Measurements from ENCODE around the gene TSPAN9. TPM values are rescaled to one million over a fixed set of nuclear protein-coding genes. Genes with fewer than 3 reads are reported as not detected.

Gene TSPAN9
- total RNA-seq, 1 donor: 3.5 TPM

DNA sequence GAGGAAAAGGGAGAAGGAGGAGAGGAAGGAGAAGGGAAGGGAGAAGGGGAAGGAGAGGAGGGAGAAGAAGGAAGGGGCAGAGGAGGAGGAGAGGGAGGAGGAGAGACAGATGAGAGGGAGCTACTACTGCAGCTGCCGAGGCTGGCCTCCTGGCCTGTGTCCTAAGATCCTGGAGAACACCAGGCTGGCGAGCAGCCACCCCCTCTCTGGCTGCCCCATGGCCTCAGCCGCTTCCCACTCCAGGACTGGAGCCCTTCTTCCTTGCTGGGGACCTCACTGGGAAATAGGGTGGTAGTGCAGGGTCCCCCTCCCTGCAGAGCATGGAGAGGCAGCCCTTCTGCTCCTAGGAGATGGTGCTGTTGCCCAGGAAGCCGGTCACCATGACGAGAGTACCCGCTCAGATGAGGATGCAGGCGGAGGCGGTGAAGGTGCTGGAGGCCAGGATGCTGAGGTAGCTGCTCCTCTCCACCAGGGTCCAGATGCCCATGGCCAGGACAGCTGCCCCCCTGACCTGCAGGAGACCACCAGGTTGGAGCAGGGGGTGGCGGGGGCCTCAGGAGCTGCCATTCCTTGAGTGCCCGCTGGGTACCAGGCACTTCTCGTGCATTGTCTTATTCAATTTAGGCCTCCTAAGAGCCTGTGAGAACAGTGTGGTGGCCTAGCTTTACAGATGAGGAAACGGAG is 246.0 kb downstream of the TSPAN9 start:
- Histone ChIP-seq H3K4me1 (ENCODE audit: insufficient read depth, low read length) (no peaks in the 10 kb centered on the region), H3K4me3 (ENCODE audit: low read length) (no peak overlapping the region), H3K9me3 (ENCODE audit: low read depth, low read length) (no peaks in the 10 kb centered on the region), H3K27me3 (ENCODE audit: insufficient read depth, low read length) (no peaks in the 10 kb centered on the region)

DNA sequence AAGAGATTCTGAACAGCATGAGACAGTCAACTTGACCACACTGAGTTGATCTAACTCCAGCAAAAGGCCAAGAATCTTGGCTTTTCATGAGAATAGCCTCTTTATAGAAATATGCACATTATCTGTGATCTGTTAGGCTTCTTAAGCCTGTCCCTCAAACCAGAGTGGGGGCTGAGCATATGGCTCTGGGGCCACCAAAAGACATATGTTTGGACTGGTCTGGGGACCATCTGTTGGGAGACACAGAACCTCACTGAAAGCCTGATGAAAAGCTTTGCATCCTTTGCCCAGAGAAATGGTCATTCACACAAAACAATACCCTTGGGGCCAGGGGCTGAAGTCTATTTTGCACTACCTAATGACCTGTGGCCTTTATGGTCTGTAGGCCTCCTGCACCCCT is 248.6 kb downstream of the TSPAN9 start:
- Histone ChIP-seq H3K27me3 (ENCODE audit: insufficient read depth, low read length) (no peaks in the 10 kb centered on the region), H3K4me1 (ENCODE audit: insufficient read depth, low read length) (no peaks in the 10 kb centered on the region), H3K4me3 (ENCODE audit: low read length) (no peak overlapping the region), H3K9me3 (ENCODE audit: low read depth, low read length) (no peaks in the 10 kb centered on the region)

DNA sequence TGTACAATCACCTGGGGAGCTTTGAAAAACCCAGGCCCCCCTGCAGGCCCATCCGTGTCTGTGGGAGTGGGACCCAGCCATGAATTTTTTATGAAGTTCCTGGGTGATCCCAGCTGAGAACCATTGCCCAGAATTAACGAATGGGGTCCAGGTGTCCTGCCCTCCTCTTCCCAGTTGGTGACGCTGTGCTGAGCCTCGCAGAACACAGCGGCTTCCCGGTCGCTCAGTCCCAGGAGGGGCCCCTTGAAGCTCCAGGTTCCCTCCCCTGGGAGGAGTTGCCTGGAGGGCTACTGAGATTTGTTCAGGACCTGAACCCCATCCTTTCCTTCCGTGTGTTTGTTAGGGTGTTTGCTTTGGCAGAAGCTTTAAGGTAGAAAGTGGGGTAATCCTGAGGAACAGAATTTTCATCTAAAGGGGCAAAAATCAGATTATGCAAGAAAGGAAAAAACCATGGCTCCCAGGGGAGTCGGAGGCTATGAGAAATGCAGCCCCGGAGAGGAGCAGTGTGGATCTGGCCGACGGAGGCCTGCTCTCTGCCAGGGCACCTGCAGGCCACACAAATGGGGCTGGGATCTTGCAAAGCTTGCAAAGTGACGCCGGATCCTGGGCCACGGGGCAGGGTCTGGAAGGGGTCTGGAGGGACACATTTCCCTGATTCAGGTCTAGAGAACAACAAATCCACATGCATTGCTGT is 249.1 kb downstream of the TSPAN9 start:
- H3K27me3 ChIP-seq (ENCODE audit: insufficient read depth, low read length): no peaks in the 10 kb centered on the region
- no peaks in the 10 kb centered on the region for H3K4me1 ChIP-seq (ENCODE audit: insufficient read depth, low read length)
- no peaks in the 10 kb centered on the region for H3K9me3 ChIP-seq (ENCODE audit: low read depth, low read length)
- H3K4me3 ChIP-seq (ENCODE audit: low read length): no peak overlapping the region

DNA sequence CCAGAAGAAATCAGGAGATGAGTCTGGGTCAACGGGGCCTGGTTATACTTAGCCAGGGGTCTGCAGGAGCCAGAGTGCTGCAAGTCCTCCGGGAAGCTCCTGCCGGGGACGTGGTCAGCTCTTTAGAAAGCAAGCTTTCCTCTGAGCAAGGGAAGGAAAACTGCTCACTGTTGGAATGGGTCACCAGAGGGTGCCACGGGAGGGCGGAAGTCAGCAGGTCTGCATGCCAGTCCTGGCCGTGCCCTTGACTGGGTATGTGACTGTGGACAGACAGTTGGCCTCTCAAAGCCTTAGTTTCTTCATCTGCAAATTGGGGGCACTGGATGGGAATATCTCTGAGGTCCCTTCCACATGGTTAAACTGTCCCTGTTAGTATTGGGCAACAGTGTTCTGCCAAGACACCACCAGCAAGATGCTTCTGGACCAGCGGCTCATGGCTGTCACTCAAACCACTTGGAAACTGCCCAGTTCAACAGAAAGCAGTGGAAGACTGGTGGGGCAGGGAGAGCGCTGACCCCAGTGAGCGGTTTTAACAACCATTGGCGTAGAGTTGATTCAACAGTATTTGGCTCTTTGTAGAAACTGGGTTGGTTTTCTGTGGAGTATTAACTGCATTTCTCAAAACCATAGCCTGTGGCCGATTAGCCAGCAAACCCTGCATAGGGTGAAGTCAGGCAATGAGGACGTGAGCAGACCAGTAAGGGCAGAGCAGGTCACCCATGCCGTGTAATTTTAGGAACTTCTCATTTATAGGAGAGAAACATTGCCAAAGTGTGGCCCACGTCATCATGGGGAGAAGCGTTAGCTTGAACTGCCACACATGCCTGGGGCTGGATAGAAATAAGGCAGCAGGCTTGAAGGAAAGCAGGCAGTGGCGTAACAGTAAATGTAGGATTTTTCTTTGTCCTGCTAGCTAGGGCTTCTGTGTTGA is 249.9 kb downstream of the TSPAN9 start:
- H3K9me3 ChIP-seq (ENCODE audit: low read depth, low read length): no peaks in the 10 kb centered on the region
- H3K27me3 ChIP-seq (ENCODE audit: insufficient read depth, low read length): no peaks in the 10 kb centered on the region
- no peaks in the 10 kb centered on the region for H3K4me1 ChIP-seq (ENCODE audit: insufficient read depth, low read length)
- H3K4me3 ChIP-seq (ENCODE audit: low read length): no peak overlapping the region

DNA sequence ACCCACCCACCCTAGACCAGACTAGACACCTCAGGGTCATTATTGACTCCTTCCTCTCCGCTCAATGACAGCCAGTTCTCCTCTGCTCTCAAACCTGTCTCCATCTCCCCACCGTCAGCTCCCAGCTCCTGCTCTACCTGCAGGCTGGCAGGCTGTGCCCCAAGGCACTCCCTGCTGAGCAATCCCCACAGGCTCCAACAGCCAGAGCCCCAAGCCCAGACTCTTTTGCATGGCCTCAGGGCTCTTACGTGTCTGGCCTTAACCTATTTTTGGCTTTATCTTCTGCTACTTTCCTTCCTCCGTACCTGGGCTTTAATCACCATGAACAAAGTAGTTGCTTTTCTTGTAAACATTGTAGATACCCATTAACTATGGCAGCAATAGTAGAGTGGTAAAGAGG is 250.9 kb downstream of the TSPAN9 start:
- Histone ChIP-seq H3K27me3 (ENCODE audit: insufficient read depth, low read length) (no peaks in the 10 kb centered on the region), H3K4me1 (ENCODE audit: insufficient read depth, low read length) (no peaks in the 10 kb centered on the region), H3K4me3 (ENCODE audit: low read length) (no peak overlapping the region), H3K9me3 (ENCODE audit: low read depth, low read length) (no peaks in the 10 kb centered on the region)

DNA sequence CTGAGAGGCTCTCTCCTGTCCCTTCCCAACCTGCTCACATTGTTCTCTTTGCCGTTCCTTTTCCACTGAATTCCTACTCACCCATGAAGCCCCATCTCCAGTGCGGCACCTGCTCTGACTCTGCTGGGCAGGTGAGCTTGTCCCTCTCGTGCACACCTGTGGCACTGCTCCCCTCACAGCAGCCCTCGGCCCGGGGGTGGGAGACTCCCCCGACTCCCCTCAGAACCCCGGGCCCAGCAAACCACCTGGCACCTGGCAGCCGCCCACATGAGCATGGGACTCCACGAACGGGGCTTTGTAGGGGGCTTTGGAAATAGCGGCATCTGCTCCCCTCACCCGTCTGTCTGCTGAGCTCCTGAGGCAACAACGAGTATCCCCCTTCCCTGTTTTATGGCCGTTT is 251.4 kb downstream of the TSPAN9 start:
- Histone ChIP-seq H3K9me3 (ENCODE audit: low read depth, low read length) (no peaks in the 10 kb centered on the region), H3K4me1 (ENCODE audit: insufficient read depth, low read length) (no peaks in the 10 kb centered on the region), H3K4me3 (ENCODE audit: low read length) (no peak overlapping the region), H3K27me3 (ENCODE audit: insufficient read depth, low read length) (no peaks in the 10 kb centered on the region)

DNA sequence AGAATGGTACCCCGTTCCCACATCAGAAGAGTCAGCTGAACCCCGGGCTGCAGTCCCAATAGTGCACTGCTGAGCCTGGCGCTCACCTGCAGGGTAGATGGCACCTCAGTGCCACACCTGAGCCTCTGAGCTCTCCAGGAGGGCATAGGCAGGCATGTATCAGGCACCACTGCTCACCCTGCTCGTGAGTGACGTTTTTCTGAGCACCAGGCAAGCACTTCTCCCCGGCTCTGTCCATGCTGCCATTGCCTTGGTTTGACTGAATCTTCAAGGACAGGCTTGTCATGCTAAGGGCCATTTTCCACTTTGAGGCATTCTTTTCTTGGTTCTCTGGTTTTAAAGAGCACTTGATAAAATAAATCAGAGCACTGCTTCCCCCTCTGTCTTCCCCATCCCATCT is 252.2 kb downstream of the TSPAN9 start:
- Histone ChIP-seq H3K27me3 (ENCODE audit: insufficient read depth, low read length) (no peaks in the 10 kb centered on the region), H3K4me3 (ENCODE audit: low read length) (no peak overlapping the region), H3K9me3 (ENCODE audit: low read depth, low read length) (no peaks in the 10 kb centered on the region), H3K4me1 (ENCODE audit: insufficient read depth, low read length) (no peaks in the 10 kb centered on the region)

DNA sequence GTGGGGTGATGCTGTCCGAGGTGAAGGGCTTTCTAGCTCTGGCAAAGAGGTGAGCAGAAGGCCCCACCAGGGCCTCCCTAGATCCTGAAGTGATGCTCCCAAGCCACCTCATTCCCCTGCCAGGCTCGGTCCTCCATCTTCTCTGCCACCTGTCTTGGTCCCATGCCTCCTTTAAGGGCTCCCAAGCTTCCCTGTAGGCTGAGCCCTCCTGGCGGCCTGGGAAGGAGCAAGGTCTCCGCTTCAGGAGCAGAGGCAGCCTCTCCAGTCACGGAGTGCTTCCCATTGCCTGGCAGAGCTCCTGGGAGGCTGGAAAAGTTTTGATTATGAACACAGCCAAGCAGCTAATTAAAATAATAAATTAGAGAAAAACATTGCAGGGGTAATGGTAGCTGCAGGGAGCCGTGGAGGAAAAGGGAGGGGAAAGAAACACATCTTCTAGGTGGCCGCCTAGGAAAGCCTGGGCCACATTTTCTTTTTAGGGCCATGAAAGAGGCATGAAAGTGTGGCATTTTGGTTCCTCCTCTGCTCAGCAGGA is 253.9 kb downstream of the TSPAN9 start:
- H3K4me3 ChIP-seq (ENCODE audit: low read length): no peak overlapping the region
- no peaks in the 10 kb centered on the region for H3K27me3 ChIP-seq (ENCODE audit: insufficient read depth, low read length)
- no peaks in the 10 kb centered on the region for H3K9me3 ChIP-seq (ENCODE audit: low read depth, low read length)
- H3K4me1 ChIP-seq (ENCODE audit: insufficient read depth, low read length): no peaks in the 10 kb centered on the region

DNA sequence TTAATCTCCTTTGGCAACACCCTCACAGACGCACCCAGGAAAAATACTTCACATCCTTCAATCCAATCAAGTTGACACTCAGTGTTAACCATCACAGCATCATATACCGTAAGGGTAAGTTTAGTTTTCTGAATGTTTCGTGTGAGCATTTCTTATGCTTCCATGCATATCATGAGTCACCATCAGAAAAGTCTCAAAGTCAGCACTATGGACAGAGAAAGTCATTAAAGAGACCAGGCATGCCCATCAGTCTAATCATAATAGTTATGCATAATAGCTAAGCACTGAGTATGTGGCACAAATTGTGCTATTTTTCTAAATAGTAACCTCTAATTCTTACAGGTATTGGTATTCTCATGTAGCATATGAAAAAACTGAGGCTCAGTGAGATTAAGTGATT is 255.0 kb downstream of the TSPAN9 start:
- H3K27me3 ChIP-seq (ENCODE audit: insufficient read depth, low read length): no peaks in the 10 kb centered on the region

DNA sequence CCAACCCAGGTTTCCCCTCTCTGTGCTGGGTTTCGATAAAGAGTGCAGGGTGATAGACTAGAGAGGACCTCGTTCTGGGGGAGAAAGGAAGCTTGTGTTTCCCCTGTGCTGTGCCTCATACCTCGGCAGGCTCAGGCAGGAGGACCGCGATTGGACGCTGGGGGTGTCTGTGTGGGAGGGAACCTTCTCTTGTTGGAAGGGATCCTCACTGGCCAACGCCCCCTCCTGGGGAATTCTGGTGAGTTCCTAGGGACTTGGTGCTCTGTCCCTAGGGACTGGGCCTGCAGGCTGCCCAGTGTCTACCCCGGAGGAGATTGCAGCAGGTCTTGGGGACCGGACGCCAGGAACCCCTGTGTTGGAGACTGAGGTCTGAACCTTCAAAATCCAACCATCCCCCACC is 256.4 kb downstream of the TSPAN9 start:
- Histone ChIP-seq H3K27me3 (ENCODE audit: insufficient read depth, low read length) (no peaks in the 10 kb centered on the region), H3K4me3 (ENCODE audit: low read length) (no peak overlapping the region), H3K4me1 (ENCODE audit: insufficient read depth, low read length) (no peaks in the 10 kb centered on the region), H3K9me3 (ENCODE audit: low read depth, low read length) (no peaks in the 10 kb centered on the region)

More for the DNA sequence above, 255.0 kb downstream of the TSPAN9 start:
- H3K4me1 ChIP-seq (ENCODE audit: insufficient read depth, low read length): no peaks in the 10 kb centered on the region
- no peak overlapping the region for H3K4me3 ChIP-seq (ENCODE audit: low read length)
- H3K9me3 ChIP-seq (ENCODE audit: low read depth, low read length): no peaks in the 10 kb centered on the region

DNA sequence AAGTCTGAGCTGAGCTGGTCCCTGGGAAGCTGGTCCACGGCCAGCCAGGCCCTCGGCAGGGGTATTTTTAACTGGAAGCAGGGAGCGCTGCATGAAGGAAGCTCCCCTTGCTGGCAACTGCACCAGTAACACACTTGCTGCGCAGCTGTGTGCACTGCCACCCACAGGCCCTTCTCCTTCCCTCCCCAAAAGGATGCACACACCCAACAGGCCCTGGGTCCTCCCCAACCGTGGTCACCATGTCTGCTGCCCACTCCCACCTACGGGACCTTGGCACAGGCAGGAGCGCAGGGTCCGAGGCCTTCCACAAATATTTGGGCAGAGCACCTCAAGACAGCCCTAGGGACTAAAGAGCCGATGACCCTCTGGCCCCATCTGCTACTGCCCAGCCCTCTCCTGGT is 256.8 kb downstream of the TSPAN9 start:
- Histone ChIP-seq H3K9me3 (ENCODE audit: low read depth, low read length) (no peaks in the 10 kb centered on the region), H3K27me3 (ENCODE audit: insufficient read depth, low read length) (no peaks in the 10 kb centered on the region), H3K4me3 (ENCODE audit: low read length) (no peak overlapping the region), H3K4me1 (ENCODE audit: insufficient read depth, low read length) (no peaks in the 10 kb centered on the region)

DNA sequence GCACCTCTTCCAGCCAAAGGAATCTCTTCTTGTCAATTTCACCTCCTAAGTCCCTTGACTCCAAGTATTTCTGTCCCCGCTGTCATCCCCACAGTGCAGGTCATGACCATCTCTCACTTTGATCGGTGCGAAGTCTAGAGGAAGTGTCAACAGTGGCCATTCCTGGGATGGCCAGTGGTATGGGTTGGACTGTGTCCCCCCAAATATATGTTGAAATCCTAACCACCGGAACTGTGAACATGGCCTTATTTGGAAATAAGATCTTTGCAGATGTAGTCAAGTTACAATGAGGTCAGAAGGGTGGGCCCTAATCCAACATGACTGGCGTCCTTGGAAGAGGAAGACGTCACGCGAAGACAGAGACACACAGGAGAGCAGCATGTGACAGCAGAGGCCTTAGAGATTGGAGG is 257.9 kb downstream of the TSPAN9 start:
- Histone ChIP-seq H3K27me3 (ENCODE audit: insufficient read depth, low read length) (no peaks in the 10 kb centered on the region), H3K9me3 (ENCODE audit: low read depth, low read length) (no peaks in the 10 kb centered on the region), H3K4me1 (ENCODE audit: insufficient read depth, low read length) (no peaks in the 10 kb centered on the region), H3K4me3 (ENCODE audit: low read length) (no peak overlapping the region)
